Muscle of leg (tissue), 16 donors: Measurements from ENCODE around the gene WDR54. TPM values are rescaled to one million over a fixed set of nuclear protein-coding genes. Genes with fewer than 3 reads are reported as not detected.
A peak's percentile ranks its signal among the peaks of the same experiment; 100 is the strongest.

ENCODE experiments used
- DNase-seq: peaks from one replicate; pipeline ENCODE4 v3.0.0; 2013
- H3K27ac ChIP-seq: one replicate; pipeline ENCODE4 v1.5.1; 2013; ENCODE audit warnings: mild to moderate bottlenecking, low read length, control low read depth
- H3K27me3 ChIP-seq: one replicate; pipeline ENCODE4 v1.6.1; 2013; ENCODE audit warnings: low read length; ENCODE audit not compliant: control insufficient read depth, insufficient read depth
- H3K36me3 ChIP-seq: one replicate; pipeline ENCODE4 v1.6.1; 2013; ENCODE audit warnings: low read length; ENCODE audit not compliant: control insufficient read depth, insufficient read depth
- H3K4me1 ChIP-seq: one replicate; pipeline ENCODE4 v1.6.1; 2013; ENCODE audit warnings: low read length; ENCODE audit not compliant: control insufficient read depth, insufficient read depth
- H3K4me3 ChIP-seq: one replicate; pipeline ENCODE4 v1.5.1; 2013; ENCODE audit warnings: low read length, control low read depth
- H3K9me3 ChIP-seq: replicated peaks from 2 replicates; pipeline ENCODE4 v1.6.1; 2013; ENCODE audit warnings: low read depth, low read length; ENCODE audit not compliant: control insufficient read depth
- WGBS: methylation state at CpG from one replicate; pipeline ENCODE4 v1.1.5; 2013; ENCODE audit warnings: missing lambda C conversion rate; ENCODE audit not compliant: insufficient coverage; 5-methylcytosine and 5-hydroxymethylcytosine counted together
- long read RNA-seq, 11 donors: transcript quantifications; one replicate each; lab custom pipeline, GENCODE V29; 2026
- polyA plus RNA-seq, 8 donors: library from polyadenylated mRNA; unstranded; fragments of 120-200 nt; gene quantifications; one replicate each; pipeline versions ENCODE4 v1.2.1 to v1.2.3, GENCODE V29; 2013; ENCODE audit warnings: inconsistent platforms in 1 of 8, low replicate concordance in 1 of 8; ENCODE audit not compliant: insufficient read length in 8 of 8, insufficient read depth in 1 of 8
- total RNA-seq: library from RNA; stranded (reverse); fragments of 120-200 nt; gene quantifications from one replicate; pipeline ENCODE4 v1.2.4, GENCODE V29; 2013

The WDR54 gene, protein sequence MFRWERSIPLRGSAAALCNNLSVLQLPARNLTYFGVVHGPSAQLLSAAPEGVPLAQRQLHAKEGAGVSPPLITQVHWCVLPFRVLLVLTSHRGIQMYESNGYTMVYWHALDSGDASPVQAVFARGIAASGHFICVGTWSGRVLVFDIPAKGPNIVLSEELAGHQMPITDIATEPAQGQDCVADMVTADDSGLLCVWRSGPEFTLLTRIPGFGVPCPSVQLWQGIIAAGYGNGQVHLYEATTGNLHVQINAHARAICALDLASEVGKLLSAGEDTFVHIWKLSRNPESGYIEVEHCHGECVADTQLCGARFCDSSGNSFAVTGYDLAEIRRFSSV
- total RNA-seq (7.5 TPM), polyA plus RNA-seq (10 to 100 TPM in 7 of 8 donors, 1 to 10 TPM in 1; 8.8 to 15.8 (median 12.0) TPM)
- long read RNA-seq, donor 1, partial matches to known transcripts, result 0 of 1 reads
- long read RNA-seq, donor 1, other reads (novel, unspliced or antisense), result 0 of 1 reads
- long read RNA-seq, donor 2, result 0 reads
- long read RNA-seq, donor 3, transcript WDR54-201 (10 exons, 1,147 nt), result major isoform, 5 of 5 reads
- long read RNA-seq, donor 3, partial matches to known transcripts, result 0 of 5 reads
- long read RNA-seq, donor 3, other reads (novel, unspliced or antisense), result 0 of 5 reads
- long read RNA-seq, donor 4, partial matches to known transcripts, result 0 of 1 reads
- long read RNA-seq, donor 4, other reads (novel, unspliced or antisense), result 0 of 1 reads
- long read RNA-seq, donor 5, transcript WDR54-201 (10 exons, 1,147 nt), result major isoform, 6 of 34 reads
- long read RNA-seq, donor 5, partial matches to known transcripts, result 28 of 34 reads
- long read RNA-seq, donor 5, other reads (novel, unspliced or antisense), result 0 of 34 reads
- long read RNA-seq, donor 6, transcript WDR54-201 (10 exons, 1,147 nt), result major isoform, 5 of 6 reads
- long read RNA-seq, donor 6, partial matches to known transcripts, result 0 of 6 reads
- long read RNA-seq, donor 6, other reads (novel, unspliced or antisense), result 0 of 6 reads
- long read RNA-seq, donor 7, partial matches to known transcripts, result 0 of 4 reads
- long read RNA-seq, donor 7, other reads (novel, unspliced or antisense), result 0 of 4 reads
- long read RNA-seq, donor 8, partial matches to known transcripts, result 0 of 3 reads
- long read RNA-seq, donor 8, other reads (novel, unspliced or antisense), result 0 of 3 reads
- long read RNA-seq, donor 9, partial matches to known transcripts, result 0 of 1 reads
- long read RNA-seq, donor 9, other reads (novel, unspliced or antisense), result 0 of 1 reads
- long read RNA-seq, donor 10, partial matches to known transcripts, result 0 of 3 reads
- long read RNA-seq, donor 10, other reads (novel, unspliced or antisense), result 0 of 3 reads
- long read RNA-seq, donor 11, transcript WDR54-201 (10 exons, 1,147 nt), result major isoform, 6 of 6 reads
- long read RNA-seq, donor 11, partial matches to known transcripts, result 0 of 6 reads
- long read RNA-seq, donor 11, other reads (novel, unspliced or antisense), result 0 of 6 reads

GRCh38 chr2:74421221-74421870 is at the start of gene WDR54, which contains the start of gene C2orf81:
WDR54 (plus strand) TSS chr2:74421730; CDS start chr2:74422154, 424 bp downstream.
C2orf81 (minus strand) TSS chr2:74421619; CDS start chr2:74421560, 59 bp downstream.
- H3K36me3 ChIP-seq, result peaks cover 14% of the 10 kb centered on the region
- H3K27me3 ChIP-seq, result no peaks in the 10 kb centered on the region
- H3K9me3 ChIP-seq, result no peaks in the 10 kb centered on the region
- DNase-seq, result peak; percentile 91
- peak within 1 kb of the TSS; percentile 54 for H3K4me3 ChIP-seq
- H3K4me1 ChIP-seq, result peaks cover 17% of the 10 kb centered on the region
- H3K27ac ChIP-seq, result peak within 1 kb of the TSS; percentile 42
- under 1% methylated on average over 56 of the region's 57 CpGs for WGBS

- H3K27ac ChIP-seq, result no peak overlapping the region
- no peak overlapping the region for H3K4me3 ChIP-seq
Observed at GRCh38 chr2:74372674-74373073, 48.9 kb upstream of the WDR54 start.

GRCh38 chr2:74373221-74373676 is 48.3 kb upstream of the WDR54 start:
- Histone ChIP-seq H3K36me3 (peaks cover 73% of the 10 kb centered on the region), H3K4me1 (peaks cover 23% of the 10 kb centered on the region), H3K9me3 (no peaks in the 10 kb centered on the region), H3K4me3 (no peak overlapping the region), H3K27ac (no peak overlapping the region), H3K27me3 (no peaks in the 10 kb centered on the region)
- peak; percentile 65 for DNase-seq
- WGBS, result 49% methylated on average over 2 of the region's 5 CpGs

More at GRCh38 chr2:74372674-74373073, 48.9 kb upstream of the WDR54 start:
- 85% methylated on average over 4 of the region's 6 CpGs for WGBS
- Histone ChIP-seq H3K9me3 (no peaks in the 10 kb centered on the region), H3K4me1 (peaks cover 23% of the 10 kb centered on the region), H3K27me3 (no peaks in the 10 kb centered on the region), H3K36me3 (peaks cover 73% of the 10 kb centered on the region)
- DNase-seq, result no peak

DNA sequence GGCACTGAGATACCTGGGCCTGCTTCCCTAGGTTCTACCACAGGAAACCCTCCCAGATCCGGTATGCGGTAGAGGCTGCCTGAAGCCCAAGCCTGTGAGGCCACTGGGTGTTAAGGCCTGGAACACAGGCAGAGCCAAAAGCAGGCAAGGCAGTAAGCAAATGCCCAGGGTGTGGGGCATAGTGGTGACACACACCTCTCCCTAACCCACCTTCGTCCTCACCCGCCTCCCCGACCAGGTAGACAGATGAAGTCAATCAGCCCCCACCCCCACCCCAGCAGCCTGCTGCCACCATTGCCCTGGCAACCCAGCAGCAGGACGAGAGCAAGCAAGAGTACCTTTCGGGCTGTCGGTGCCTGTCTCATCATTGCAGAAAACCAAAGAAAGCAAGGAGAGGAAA is 47.5 kb upstream of the WDR54 start:
- peak overlapping the region; percentile 28 for H3K4me3 ChIP-seq
- peak overlapping the region; percentile 25 for H3K27ac ChIP-seq
- 60% methylated on average over 3 of the region's 8 CpGs for WGBS
- no peaks in the 10 kb centered on the region for H3K27me3 ChIP-seq
- peaks cover 65% of the 10 kb centered on the region for H3K36me3 ChIP-seq
- peaks cover 23% of the 10 kb centered on the region for H3K4me1 ChIP-seq
- no peak for DNase-seq
- H3K9me3 ChIP-seq, result no peaks in the 10 kb centered on the region

DNA sequence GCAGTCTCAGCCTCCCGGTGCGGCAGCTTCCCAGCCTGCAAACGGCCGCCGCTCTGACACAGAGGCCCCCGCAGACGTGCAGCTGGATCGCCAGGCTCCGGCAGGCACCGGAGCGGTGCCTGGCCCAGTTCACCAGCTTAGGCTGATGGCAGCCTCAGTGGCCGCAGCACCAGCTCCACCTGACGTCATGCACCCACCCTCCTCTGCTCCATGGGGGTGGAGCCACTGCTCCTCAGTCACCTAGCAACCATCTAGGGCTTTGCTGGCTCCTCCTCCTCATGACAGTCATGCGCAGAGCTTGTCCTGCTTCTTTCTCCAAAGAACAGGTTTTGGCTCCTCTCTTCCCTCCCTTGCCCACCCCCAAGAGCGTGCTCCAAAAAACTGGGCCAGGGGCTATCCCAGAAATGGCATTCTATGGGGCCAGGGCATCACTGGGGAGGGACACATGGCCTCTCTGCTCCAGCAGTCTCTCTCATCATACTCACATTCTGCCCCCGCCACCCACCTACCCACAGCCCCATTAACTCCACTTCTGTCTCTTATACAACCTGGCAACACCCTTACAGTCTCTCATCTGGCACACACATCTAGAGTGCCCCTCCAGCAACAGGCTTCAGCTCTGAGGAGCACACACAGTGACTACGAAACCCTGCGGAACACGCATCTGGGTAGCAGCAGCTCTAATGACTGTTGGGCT is 46.9 kb upstream of the WDR54 start:
- peaks cover 59% of the 10 kb centered on the region for H3K36me3 ChIP-seq
- H3K9me3 ChIP-seq, result no peaks in the 10 kb centered on the region
- H3K27me3 ChIP-seq, result no peaks in the 10 kb centered on the region
- DNase-seq, result peak; percentile 87
- 38% methylated on average over 18 of the region's 19 CpGs for WGBS
- H3K27ac ChIP-seq, result peak overlapping the region; percentile 25
- H3K4me1 ChIP-seq, result peaks cover 24% of the 10 kb centered on the region
- H3K4me3 ChIP-seq, result peak overlapping the region; percentile 28

DNA sequence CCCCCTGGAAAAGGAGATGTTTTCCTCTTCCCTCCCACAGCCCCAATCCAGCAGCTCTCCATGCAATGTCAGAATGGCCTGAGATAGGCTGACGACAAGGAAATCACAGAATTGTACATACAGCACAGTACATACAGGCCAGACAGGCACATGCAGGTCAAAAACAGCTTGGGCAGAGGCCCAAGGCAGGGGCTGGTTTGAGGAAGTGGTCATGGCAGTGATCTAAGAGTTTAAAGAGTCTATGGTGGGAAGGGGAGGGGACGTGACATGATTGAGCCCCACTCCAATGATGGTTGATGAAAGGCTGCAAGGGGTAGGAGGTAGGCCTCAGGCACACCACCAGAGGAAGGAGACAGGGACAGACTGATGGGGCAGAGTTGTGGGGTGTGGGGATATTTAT is 45.7 kb upstream of the WDR54 start:
- 96% methylated on average over 2 of the region's 2 CpGs for WGBS
- H3K36me3 ChIP-seq, result peaks cover 47% of the 10 kb centered on the region
- H3K27me3 ChIP-seq, result no peaks in the 10 kb centered on the region
- no peak overlapping the region for H3K4me3 ChIP-seq
- DNase-seq, result no peak
- no peak overlapping the region for H3K27ac ChIP-seq
- H3K9me3 ChIP-seq, result no peaks in the 10 kb centered on the region
- H3K4me1 ChIP-seq, result peaks cover 33% of the 10 kb centered on the region

- Histone ChIP-seq H3K27me3 (no peaks in the 10 kb centered on the region), H3K27ac (no peak overlapping the region), H3K36me3 (peaks cover 33% of the 10 kb centered on the region), H3K4me1 (peaks cover 25% of the 10 kb centered on the region), H3K4me3 (no peak overlapping the region), H3K9me3 (no peaks in the 10 kb centered on the region)
- no peak for DNase-seq
- 95% methylated on average over 9 of the region's 10 CpGs for WGBS
Observed at GRCh38 chr2:74378007-74378406, 43.5 kb upstream of the WDR54 start.

DNA sequence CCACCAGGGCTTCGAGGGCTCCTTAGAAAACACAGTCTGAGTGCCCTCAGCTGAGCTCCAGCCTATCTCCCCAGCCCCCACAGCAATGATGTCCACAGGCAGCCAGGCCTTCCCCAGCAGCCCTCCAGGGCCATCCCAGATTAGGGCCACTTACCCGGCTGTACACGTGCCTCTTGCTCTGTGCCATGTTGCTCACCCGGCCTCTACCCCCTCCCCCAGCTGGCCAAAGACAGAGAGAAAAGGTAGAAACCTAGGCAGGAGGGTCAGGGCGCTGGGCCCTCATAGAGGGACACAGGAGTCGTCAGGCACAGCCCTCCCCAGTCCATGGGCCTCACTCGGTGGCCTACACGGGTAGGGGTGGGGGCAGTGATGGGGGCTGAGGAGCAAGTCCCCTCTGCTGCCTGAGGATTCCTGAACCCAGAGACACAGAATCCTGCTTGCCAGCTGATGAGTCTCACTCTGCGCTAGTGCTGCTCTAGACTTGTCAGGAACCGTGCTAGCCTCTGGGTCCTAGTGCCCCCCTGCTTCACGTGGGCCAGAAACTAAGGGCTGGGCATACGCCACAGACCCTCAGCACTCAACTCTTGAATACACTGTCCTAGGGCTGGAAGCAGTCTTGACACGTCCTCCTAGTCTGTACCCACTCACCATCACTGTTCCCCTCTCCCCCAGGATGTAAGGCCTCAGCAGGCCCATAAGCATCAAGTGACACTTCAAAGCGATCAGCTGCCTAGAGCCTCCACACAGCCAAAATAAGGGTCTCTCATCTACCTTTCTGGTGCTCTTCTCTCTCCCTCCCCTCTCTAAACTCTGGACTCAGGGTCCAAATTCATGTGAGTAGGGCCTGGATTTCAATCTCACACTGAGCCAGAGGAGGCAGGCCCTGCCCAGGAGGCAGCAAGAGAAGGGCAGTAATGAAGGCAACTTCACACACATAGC is 41.4 kb upstream of the WDR54 start, which contains the start of gene DCTN1:
TSS of gene DCTN1 (minus strand) at position 461 of the 939 bp plus-strand sequence. CDS start at position 187, 274 bp downstream.
- H3K27me3 ChIP-seq, result no peaks in the 10 kb centered on the region
- H3K36me3 ChIP-seq, result peaks cover 40% of the 10 kb centered on the region
- H3K27ac ChIP-seq, result no peak within 1 kb of the TSS
- no peaks in the 10 kb centered on the region for H3K9me3 ChIP-seq
- 6% methylated on average over 10 of the region's 14 CpGs for WGBS
- peak within 1 kb of the TSS; percentile 23 for H3K4me3 ChIP-seq
- DNase-seq, result peak; percentile 86
- peaks cover 10% of the 10 kb centered on the region for H3K4me1 ChIP-seq
